H9 (cell line): ENCODE data around the gene ACOT8. TPM values are rescaled to one million over a fixed set of nuclear protein-coding genes. Genes with fewer than 3 reads are reported as not detected.

Experiments used
- DNase-seq: peaks from one replicate; pipeline ENCODE4 v3.0.0-alpha.2; 2017
- H2AFZ ChIP-seq: one replicate; pipeline ENCODE4 v1.6.1; 2013; ENCODE audit warnings: mild to moderate bottlenecking, low read length, control low read depth, moderate library complexity
- H2AK5ac ChIP-seq: 2 replicates; pipeline ENCODE4 v1.6.1; 2013; ENCODE audit warnings: low read length, control low read depth, mixed read lengths; ENCODE audit not compliant: insufficient read length
- H2BK120ac ChIP-seq: one replicate; pipeline ENCODE4 v1.6.1; 2013; ENCODE audit warnings: low read depth, mild to moderate bottlenecking, low read length, control low read depth, inconsistent platforms; ENCODE audit not compliant: poor library complexity, severe bottlenecking
- H2BK12ac ChIP-seq: 2 replicates; pipeline ENCODE4 v1.6.1; 2013; ENCODE audit warnings: low read length, control low read depth, mixed read lengths, low read depth; ENCODE audit not compliant: insufficient read length
- H2BK15ac ChIP-seq: 2 replicates; pipeline ENCODE4 v1.6.1; 2013; ENCODE audit warnings: low read depth, low read length, control low read depth
- H2BK20ac ChIP-seq: one replicate; pipeline ENCODE4 v1.6.1; 2013; ENCODE audit warnings: low read depth, mild to moderate bottlenecking, low read length, control low read depth, inconsistent platforms; ENCODE audit not compliant: poor library complexity, severe bottlenecking
- H2BK5ac ChIP-seq: 2 replicates; pipeline ENCODE4 v1.6.1; 2013; ENCODE audit warnings: low read length, control low read depth, mixed read lengths; ENCODE audit not compliant: insufficient read length
- H3K14ac ChIP-seq: 2 replicates; pipeline ENCODE4 v1.6.1; 2013; ENCODE audit warnings: low read length, control low read depth; ENCODE audit not compliant: insufficient read depth
- H3K18ac ChIP-seq: 2 replicates; pipeline ENCODE4 v1.6.1; 2013; ENCODE audit warnings: low read depth, mild to moderate bottlenecking, mixed read lengths, low read length, control low read depth; ENCODE audit not compliant: insufficient read length
- H3K23ac ChIP-seq: 2 replicates; pipeline ENCODE4 v1.6.1; 2013; ENCODE audit warnings: low read length, control low read depth, mixed read lengths, low read depth; ENCODE audit not compliant: insufficient read length
- H3K23me2 ChIP-seq: 2 replicates; pipeline ENCODE4 v1.6.1; 2013; ENCODE audit warnings: low read depth, mild to moderate bottlenecking, mixed read lengths, low read length, control low read depth; ENCODE audit not compliant: insufficient read length, poor library complexity, severe bottlenecking
- H3K27ac ChIP-seq: 2 replicates; pipeline ENCODE4 v1.5.1; 2013; ENCODE audit warnings: low read length, control low read depth, mixed read lengths, low read depth; ENCODE audit not compliant: insufficient read length
- H3K27me3 ChIP-seq: 2 replicates; pipeline ENCODE4 v1.6.1; 2013; ENCODE audit warnings: low read length, control low read depth, inconsistent platforms; ENCODE audit not compliant: insufficient read depth
- H3K4ac ChIP-seq: 2 replicates; pipeline ENCODE4 v1.6.1; 2013; ENCODE audit warnings: low read depth, mild to moderate bottlenecking, control low read depth, inconsistent platforms, low read length, moderate library complexity
- H3K4me1 ChIP-seq: 2 replicates; pipeline ENCODE4 v1.6.1; 2013; ENCODE audit warnings: low read length, control low read depth, inconsistent platforms; ENCODE audit not compliant: insufficient read depth
- H3K4me2 ChIP-seq: 2 replicates; pipeline ENCODE4 v1.6.1; 2013; ENCODE audit warnings: low read length, control low read depth, mixed read lengths; ENCODE audit not compliant: insufficient read length, insufficient read depth
- H3K56ac ChIP-seq: 2 replicates; pipeline ENCODE4 v1.6.1; 2013; ENCODE audit warnings: low read depth, mild to moderate bottlenecking, mixed read lengths, low read length, control low read depth; ENCODE audit not compliant: insufficient read length
- H3K79me1 ChIP-seq: 2 replicates; pipeline ENCODE4 v1.6.1; 2013; ENCODE audit warnings: low read depth, mild to moderate bottlenecking, moderate library complexity, low read length, control low read depth, inconsistent platforms; ENCODE audit not compliant: insufficient read depth, poor library complexity, severe bottlenecking
- H3K79me2 ChIP-seq: 2 replicates; pipeline ENCODE4 v1.6.1; 2013; ENCODE audit warnings: low read length, control low read depth, inconsistent platforms; ENCODE audit not compliant: insufficient read depth
- H3K9ac ChIP-seq: 2 replicates; pipeline ENCODE4 v1.6.1; 2013; ENCODE audit warnings: low read length, control low read depth, mixed read lengths; ENCODE audit not compliant: insufficient read length; ENCODE audit errors: extremely low read depth
- H3K9me3 ChIP-seq: one replicate; pipeline ENCODE4 v1.6.1; 2013; ENCODE audit warnings: low read depth, low read length, inconsistent platforms; ENCODE audit not compliant: control insufficient read depth
- H3T11ph ChIP-seq: one replicate; pipeline ENCODE4 v1.6.1; 2013; ENCODE audit warnings: mild to moderate bottlenecking, low read length, control low read depth, inconsistent platforms
- H4K20me1 ChIP-seq: one replicate; pipeline ENCODE4 v1.6.1; 2013; ENCODE audit not compliant: control insufficient read depth, insufficient read length, insufficient read depth
- H4K5ac ChIP-seq: 2 replicates; pipeline ENCODE4 v1.6.1; 2013; ENCODE audit warnings: low read depth, mild to moderate bottlenecking, mixed read lengths, low read length, control low read depth; ENCODE audit not compliant: insufficient read length
- H4K8ac ChIP-seq: replicated peaks from 2 replicates; pipeline ENCODE4 v1.6.1; 2013; ENCODE audit warnings: low read length, control low read depth, mixed read lengths, low read depth; ENCODE audit not compliant: insufficient read length
- H4K91ac ChIP-seq: 2 replicates; pipeline ENCODE4 v1.6.1; 2013; ENCODE audit warnings: low read depth, mild to moderate bottlenecking, moderate library complexity, mixed read lengths, low read length, control low read depth; ENCODE audit not compliant: insufficient read length
- H3K27ac Mint-ChIP-seq, 3 experiments: 2 replicates in 2 of 3; 3 replicates in 1 of 3; pipeline ENCODE4 v1.8.0; 2020 to 2021; ENCODE audit warnings: mixed read lengths in 3 of 3, mild to moderate bottlenecking in 1 of 3, moderate library complexity in 1 of 3
- H3K27me3 Mint-ChIP-seq: 2 replicates; pipeline ENCODE4 v1.8.0; 2021; ENCODE audit warnings: low read depth, mild to moderate bottlenecking, moderate library complexity, mixed read lengths
- H3K36me3 Mint-ChIP-seq, 3 experiments: 2 replicates in 2 of 3; 3 replicates in 1 of 3; pipeline ENCODE4 v1.8.0; 2020 to 2021; ENCODE audit warnings: low read depth in 3 of 3, mixed read lengths in 3 of 3; ENCODE audit not compliant: insufficient read depth in 1 of 3
- H3K4me1 Mint-ChIP-seq, 2 experiments: 2 replicates each; pipeline ENCODE4 v1.8.0; 2020; ENCODE audit warnings: mixed read lengths in 2 of 2
- H3K4me3 Mint-ChIP-seq, 2 experiments: 2 replicates in 1 of 2; 3 replicates in 1 of 2; pipeline ENCODE4 v1.8.0; 2020 to 2021; ENCODE audit warnings: mild to moderate bottlenecking in 2 of 2, mixed read lengths in 2 of 2, moderate library complexity in 1 of 2
- H3K9me3 Mint-ChIP-seq, 2 experiments: 2 replicates in 1 of 2; 3 replicates in 1 of 2; pipeline ENCODE4 v1.8.0; 2020; ENCODE audit warnings: mild to moderate bottlenecking in 2 of 2, mixed read lengths in 2 of 2, moderate library complexity in 1 of 2
- total RNA-seq: library from RNA; stranded (reverse); gene quantifications from 2 replicates; pipeline ENCODE4 v1.2.1, GENCODE V29; 2021
- TF ChIP-seq, protein P1 (sequence below): fragments of 200-600 bp; sonication (generic); conservative IDR thresholded peaks from 3 replicates; pipeline ENCODE4 v1.8.0; 2021; ENCODE audit warnings: antibody characterized with exemption, mild to moderate bottlenecking

The ACOT8 gene
- total RNA-seq, 1 experiment from 2014 or later = 26.7 TPM

DNA sequence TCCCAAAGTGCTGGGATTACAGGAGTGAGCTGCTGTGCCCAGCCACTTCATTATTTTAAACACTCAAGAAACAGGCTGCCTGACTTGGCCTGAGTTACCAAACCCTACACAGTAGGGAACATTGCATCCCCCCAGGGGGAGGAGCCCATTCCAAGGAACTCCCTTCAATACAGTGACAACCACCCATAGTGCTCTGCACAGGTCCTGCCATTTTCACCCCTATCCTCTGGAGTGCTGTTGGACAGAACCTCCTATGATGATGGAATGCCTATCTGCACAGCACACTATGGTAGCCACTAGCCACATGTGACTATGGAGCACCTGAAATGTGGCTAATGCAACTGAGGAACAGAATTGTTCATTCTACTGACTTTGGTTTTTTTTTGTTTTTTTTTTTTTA, 11.7 kb downstream of the ACOT8 start:
- Histone ChIP-seq H3K23me2 (peaks cover 3% of the 10 kb centered on the region), H3K23ac (no peak overlapping the region), H3K9me3 (no peaks in the 10 kb centered on the region), H2BK15ac (no peak overlapping the region), H2BK120ac (no peak overlapping the region), H3K79me2 (no peaks in the 10 kb centered on the region), H4K91ac (no peak overlapping the region), H3K4me2 (no peak overlapping the region), H2AFZ (no peak overlapping the region), H2BK20ac (no peak overlapping the region), H2BK5ac (no peak overlapping the region), H3K79me1 (no peaks in the 10 kb centered on the region), H3K4ac (no peak overlapping the region), H2BK12ac (no peak overlapping the region), H3K4me1 (no peaks in the 10 kb centered on the region), H2AK5ac (no peak overlapping the region), H3K18ac (no peak overlapping the region), H4K8ac (no peak overlapping the region), H3K27me3 (no peaks in the 10 kb centered on the region), H4K20me1 (no peaks in the 10 kb centered on the region), H3K14ac (no peak overlapping the region), H3K56ac (no peak overlapping the region), H3K9ac (no peak overlapping the region), H4K5ac (no peak overlapping the region), H3T11ph (no peak overlapping the region), H3K27ac (no peak overlapping the region)
- no peaks in the 10 kb centered on the region for H3K9me3 Mint-ChIP-seq
- no peak overlapping the region for H3K27ac Mint-ChIP-seq
- no peaks in the 10 kb centered on the region for H3K27me3 Mint-ChIP-seq
- H3K4me1 Mint-ChIP-seq = no peaks in the 10 kb centered on the region
- TF ChIP-seq, protein P1, sequence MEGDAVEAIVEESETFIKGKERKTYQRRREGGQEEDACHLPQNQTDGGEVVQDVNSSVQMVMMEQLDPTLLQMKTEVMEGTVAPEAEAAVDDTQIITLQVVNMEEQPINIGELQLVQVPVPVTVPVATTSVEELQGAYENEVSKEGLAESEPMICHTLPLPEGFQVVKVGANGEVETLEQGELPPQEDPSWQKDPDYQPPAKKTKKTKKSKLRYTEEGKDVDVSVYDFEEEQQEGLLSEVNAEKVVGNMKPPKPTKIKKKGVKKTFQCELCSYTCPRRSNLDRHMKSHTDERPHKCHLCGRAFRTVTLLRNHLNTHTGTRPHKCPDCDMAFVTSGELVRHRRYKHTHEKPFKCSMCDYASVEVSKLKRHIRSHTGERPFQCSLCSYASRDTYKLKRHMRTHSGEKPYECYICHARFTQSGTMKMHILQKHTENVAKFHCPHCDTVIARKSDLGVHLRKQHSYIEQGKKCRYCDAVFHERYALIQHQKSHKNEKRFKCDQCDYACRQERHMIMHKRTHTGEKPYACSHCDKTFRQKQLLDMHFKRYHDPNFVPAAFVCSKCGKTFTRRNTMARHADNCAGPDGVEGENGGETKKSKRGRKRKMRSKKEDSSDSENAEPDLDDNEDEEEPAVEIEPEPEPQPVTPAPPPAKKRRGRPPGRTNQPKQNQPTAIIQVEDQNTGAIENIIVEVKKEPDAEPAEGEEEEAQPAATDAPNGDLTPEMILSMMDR = no peak
- H3K4me3 Mint-ChIP-seq = no peak overlapping the region
- H3K36me3 Mint-ChIP-seq = peaks cover 7 to 59% (median 45%) of the 10 kb centered on the region in 3 experiments
- DNase-seq = no peak
